Measurements from ENCODE around the gene CAPNS2. TPM values are rescaled to one million over a fixed set of nuclear protein-coding genes. Genes with fewer than 3 reads are reported as not detected.

CAPNS2 gene
- total RNA-seq, 1 experiment from 2014 or later = 0.28 TPM

- H3K4me1 Mint-ChIP-seq = no peaks in the 10 kb centered on the region
- no peak overlapping the region for H3K27ac Mint-ChIP-seq
- POLR2A ChIA-PET = no interaction called here
- H3K9me3 Mint-ChIP-seq = peaks cover 25% of the 10 kb centered on the region
- CTCF ChIA-PET = no interaction called here
- DNase-seq (ENCODE audit: low spot score) (no peak), ATAC-seq (no peak)
- no peak for TF ChIP-seq TP53 (CRISPR knock-in tag; IDR thresholded peaks at IDR 0.05)
- TF ChIP-seq E2F1 (CRISPR knock-in tag; IDR thresholded peaks at IDR 0.05) = no peak
- no peak for TF ChIP-seq ARID4B (CRISPR knock-in tag; IDR thresholded peaks at IDR 0.05; ENCODE audit: borderline replicate concordance)
- TF ChIP-seq PREB (CRISPR knock-in tag; IDR thresholded peaks at IDR 0.05; ENCODE audit: borderline replicate concordance) = no peak
- no peak for TF ChIP-seq ZNF425 (CRISPR knock-in tag; conservative IDR thresholded peaks at IDR 0.05)
- TF ChIP-seq USF1 (CRISPR knock-in tag; IDR thresholded peaks at IDR 0.05) = no peak
- no peak for TF ChIP-seq PRRX2 (CRISPR knock-in tag; IDR thresholded peaks at IDR 0.05)
- TF ChIP-seq IRF1 (CRISPR knock-in tag; IDR thresholded peaks at IDR 0.05) = no peak
- TF ChIP-seq ERG (CRISPR knock-in tag; IDR thresholded peaks at IDR 0.05) = no peak
- TF ChIP-seq AR (CRISPR knock-in tag; IDR thresholded peaks at IDR 0.05) = no peak
- TF ChIP-seq ESRRA (CRISPR knock-in tag; IDR thresholded peaks at IDR 0.05; ENCODE audit: borderline replicate concordance) = no peak
- peaks cover 16% of the 10 kb centered on the region for H3K36me3 Mint-ChIP-seq
- no peak overlapping the region for H3K4me3 Mint-ChIP-seq
- peaks cover 9% of the 10 kb centered on the region for H3K27me3 Mint-ChIP-seq (ENCODE audit: low read depth)
Measured at GRCh38 chr16:55613613-55614335, 47.3 kb downstream of the CAPNS2 start.

Measured in WTC11 (cell line).